Measurements from ENCODE around the gene LRRC14B.

- TF ChIP-seq EZH2 (IDR thresholded peaks at IDR 0.05) (no peak), POLR2AphosphoS5 (IDR thresholded peaks at IDR 0.05; ENCODE audit: borderline replicate concordance, low read depth, low read length) (no peak), FOXP2 (optimal IDR thresholded peaks at IDR 0.05; ENCODE audit: control extremely low read depth, extremely low read length, insufficient read depth) (no peak)
Measured at GRCh38 chr5:180286-180918, 10.9 kb upstream of the LRRC14B start.

Measured in SK-N-MC (cell line).